A549 treated with AZD9567 at 1 μM for 4 hours (cell line): ENCODE measurements around the gene DCLRE1B. TPM values are rescaled to one million over a fixed set of nuclear protein-coding genes. Genes with fewer than 3 reads are reported as not detected.

Source experiments
- total RNA-seq: library from RNA; stranded (reverse); fragments of 200-300 nt; extraction: Qiagen RNA extraction; gene quantifications from 5 replicates; pipeline ENCODE4 v1.2.3, GENCODE V29; 2022; ENCODE audit not compliant: insufficient read depth

DCLRE1B gene
- total RNA-seq: 8.4 to 10.0 TPM (median 9.6 TPM) in 5 replicates

GRCh38 chr1:113904674-113905434 lies at the start of gene DCLRE1B, which contains the start of gene AP4B1:
DCLRE1B (plus strand) TSS chr1:113905326; CDS start chr1:113905587, 261 bp downstream.
AP4B1 (minus strand) TSS chr1:113904799; CDS start chr1:113904717, 82 bp downstream.

GRCh38 chr1:113871597-113872113 lies 33.5 kb upstream of the DCLRE1B start, which contains the start of gene PTPN22:
PTPN22 (minus strand) TSS chr1:113871712.

DNA sequence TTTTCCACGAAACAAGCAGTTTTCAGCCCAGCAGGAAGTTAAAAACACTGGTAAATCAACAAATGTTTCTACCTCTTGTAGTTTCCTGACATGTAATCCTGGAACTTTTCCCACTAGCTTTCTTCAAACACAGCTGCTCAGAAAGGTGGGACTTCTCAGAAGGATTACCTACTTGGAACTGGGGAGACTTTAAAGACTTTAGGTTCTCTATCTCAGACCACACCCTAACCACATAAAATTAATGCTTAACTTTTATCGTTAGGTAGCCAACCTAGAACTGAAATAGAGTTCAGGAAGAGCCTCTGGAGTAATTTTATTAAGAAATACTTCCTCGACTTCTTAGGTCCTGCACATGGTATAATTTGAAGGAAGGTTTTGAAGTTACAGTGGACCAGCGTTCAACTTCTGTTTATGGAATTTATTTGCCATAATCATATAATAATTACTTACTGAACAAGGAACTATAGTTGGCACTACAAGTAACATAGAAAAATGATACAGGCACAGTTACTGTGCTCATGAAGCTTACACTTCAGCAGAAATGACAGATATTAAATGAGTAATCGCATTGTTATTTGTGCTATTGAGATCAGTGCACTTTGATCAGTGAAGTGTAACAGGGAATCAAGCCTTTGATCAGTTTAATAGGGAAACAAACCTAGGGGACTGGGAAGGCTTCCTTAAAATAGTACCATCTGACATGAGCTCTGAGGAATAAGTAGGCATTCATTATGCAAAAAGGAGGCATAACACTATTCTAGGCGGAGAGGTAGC lies 17.5 kb upstream of the DCLRE1B start, which contains the start of gene BCL2L15:
TSS of gene BCL2L15 (minus strand) at position 180 of the 774 bp plus-strand sequence. CDS start 206 bp downstream, outside the sequence.

DNA sequence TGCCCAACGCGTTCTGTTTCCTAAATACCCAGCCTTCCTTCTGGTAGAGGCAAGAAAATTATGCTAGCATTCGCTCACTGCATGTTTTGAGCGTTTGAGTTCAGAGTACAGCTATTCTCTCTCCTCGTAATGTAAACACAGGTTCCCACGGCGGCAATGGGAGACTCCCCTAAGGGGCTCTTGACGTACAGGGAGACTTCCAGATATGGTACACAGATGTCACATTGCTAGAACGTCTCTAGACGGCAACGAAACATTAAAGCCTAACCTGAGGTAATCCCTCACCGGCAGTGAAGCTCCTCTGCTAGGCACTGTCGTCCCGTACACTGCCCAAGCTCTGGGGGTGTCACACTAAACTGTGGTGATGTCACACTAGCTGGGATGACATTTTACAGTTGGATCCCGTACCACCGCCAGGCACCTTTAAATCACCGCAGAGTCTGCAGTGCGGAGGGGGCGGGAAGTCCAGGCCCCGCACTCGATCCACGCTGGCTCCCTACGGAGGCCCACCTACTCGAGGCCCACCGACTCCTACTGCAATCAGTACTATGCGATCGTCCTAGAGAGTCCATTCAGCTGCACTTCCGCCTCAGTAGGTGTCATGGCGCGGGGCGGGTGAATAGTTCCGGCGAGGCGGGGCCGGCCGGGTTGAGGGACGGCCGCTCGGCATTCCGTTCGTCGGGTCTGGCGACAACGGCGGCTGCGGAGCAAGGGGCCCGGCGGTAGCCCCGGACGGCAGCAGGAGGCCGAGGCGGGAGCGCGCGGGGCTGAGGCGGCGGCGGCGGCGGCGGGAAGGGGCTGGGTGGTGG lies 24.0 kb downstream of the DCLRE1B start, which contains the start of gene HIPK1:
TSS of gene HIPK1 (plus strand) at position 384 of the 809 bp plus-strand sequence.

Other genes with a start within 250 kb of the DCLRE1B start
- gene PHTF1, start 145.8 kb upstream of the DCLRE1B start, total RNA-seq: 11.8 to 14.9 TPM (median 13.0 TPM) in 5 replicates
- 3.8 to 4.1 TPM (median 3.8 TPM) in 5 replicates for gene RSBN1, start 92.8 kb upstream of the DCLRE1B start, total RNA-seq
- not detected in 5 replicates for gene PTPN22, start 33.6 kb upstream of the DCLRE1B start, total RNA-seq
- 0.34 to 0.55 TPM (median 0.47 TPM) in 4 of 5 replicates, not detected in the other for gene BCL2L15, start 17.7 kb upstream of the DCLRE1B start, total RNA-seq
- 7.6 to 18.4 TPM (median 8.9 TPM) in 5 replicates for gene AP4B1, start 527 bp upstream of the DCLRE1B start, total RNA-seq
- gene HIPK1, start 24.0 kb downstream of the DCLRE1B start, total RNA-seq: 13.9 to 19.0 TPM (median 16.0 TPM) in 5 replicates
- 1.5 to 4.3 TPM (median 3.8 TPM) in 5 replicates for gene OLFML3, start 74.1 kb downstream of the DCLRE1B start, total RNA-seq
- 0.24 to 0.28 TPM (median 0.28 TPM) in 4 of 5 replicates, not detected in the other for gene SYT6, start 248.5 kb downstream of the DCLRE1B start, total RNA-seq